Hepatocyte (in vitro differentiated cells): ENCODE measurements around the gene NUCB1.

ENCODE experiments used
- EZH2 ChIP-seq: fragments of 200-600 bp; sonication (generic); IDR thresholded peaks from 2 replicates; pipeline ENCODE4 v1.6.1; 2016; ENCODE audit warnings: antibody characterized with exemption, mild to moderate bottlenecking, borderline replicate concordance
- EZH2phosphoT487 ChIP-seq: fragments of 200-600 bp; sonication (generic); IDR thresholded peaks from one replicate; pipeline ENCODE4 v1.6.1; 2018; ENCODE audit warnings: antibody characterized with exemption, mild to moderate bottlenecking, low read depth, moderate library complexity; ENCODE audit not compliant: unreplicated experiment, severe bottlenecking
- TF ChIP-seq, protein P1 (sequence below): fragments of 200-600 bp; sonication (generic); IDR thresholded peaks from 2 replicates; pipeline ENCODE4 v1.5.1; 2016; ENCODE audit warnings: antibody characterized with exemption, mild to moderate bottlenecking; ENCODE audit not compliant: poor library complexity

GRCh38 chr19:48950159-48950558, 50.0 kb downstream of the NUCB1 start:
- TF ChIP-seq, protein P1, sequence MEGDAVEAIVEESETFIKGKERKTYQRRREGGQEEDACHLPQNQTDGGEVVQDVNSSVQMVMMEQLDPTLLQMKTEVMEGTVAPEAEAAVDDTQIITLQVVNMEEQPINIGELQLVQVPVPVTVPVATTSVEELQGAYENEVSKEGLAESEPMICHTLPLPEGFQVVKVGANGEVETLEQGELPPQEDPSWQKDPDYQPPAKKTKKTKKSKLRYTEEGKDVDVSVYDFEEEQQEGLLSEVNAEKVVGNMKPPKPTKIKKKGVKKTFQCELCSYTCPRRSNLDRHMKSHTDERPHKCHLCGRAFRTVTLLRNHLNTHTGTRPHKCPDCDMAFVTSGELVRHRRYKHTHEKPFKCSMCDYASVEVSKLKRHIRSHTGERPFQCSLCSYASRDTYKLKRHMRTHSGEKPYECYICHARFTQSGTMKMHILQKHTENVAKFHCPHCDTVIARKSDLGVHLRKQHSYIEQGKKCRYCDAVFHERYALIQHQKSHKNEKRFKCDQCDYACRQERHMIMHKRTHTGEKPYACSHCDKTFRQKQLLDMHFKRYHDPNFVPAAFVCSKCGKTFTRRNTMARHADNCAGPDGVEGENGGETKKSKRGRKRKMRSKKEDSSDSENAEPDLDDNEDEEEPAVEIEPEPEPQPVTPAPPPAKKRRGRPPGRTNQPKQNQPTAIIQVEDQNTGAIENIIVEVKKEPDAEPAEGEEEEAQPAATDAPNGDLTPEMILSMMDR, result no peak
- no peak for TF ChIP-seq EZH2
- TF ChIP-seq EZH2phosphoT487, result no peak
